Nephron progenitor cell (in vitro differentiated cells): ENCODE measurements around the gene ST14.
A peak's percentile ranks its signal among the peaks of the same experiment; 100 is the strongest.

Experiments
- DNase-seq: peaks from one replicate; pipeline ENCODE4 v3.0.0; 2021
- H3K27ac Mint-ChIP-seq: 2 replicates; pipeline ENCODE4 v1.8.0; 2021; ENCODE audit warnings: mild to moderate bottlenecking, moderate library complexity, mixed read lengths
- H3K27me3 Mint-ChIP-seq: 2 replicates; pipeline ENCODE4 v1.8.0; 2021; ENCODE audit warnings: mild to moderate bottlenecking, low read depth, mixed read lengths; ENCODE audit not compliant: poor library complexity
- H3K36me3 Mint-ChIP-seq: 2 replicates; pipeline ENCODE4 v1.8.0; 2021; ENCODE audit warnings: low read depth, mixed read lengths
- H3K4me1 Mint-ChIP-seq: 2 replicates; pipeline ENCODE4 v1.8.0; 2021; ENCODE audit warnings: mixed read lengths
- H3K4me3 Mint-ChIP-seq: 2 replicates; pipeline ENCODE4 v1.8.0; 2021; ENCODE audit warnings: mild to moderate bottlenecking, moderate library complexity, mixed read lengths
- H3K9me3 Mint-ChIP-seq: 2 replicates; pipeline ENCODE4 v1.8.0; 2021; ENCODE audit warnings: mild to moderate bottlenecking, moderate library complexity, mixed read lengths
- TF ChIP-seq, protein P1 (sequence below): fragments of 200-600 bp; sonication (generic); IDR thresholded peaks from 2 replicates; pipeline ENCODE4 v1.5.0; 2021; ENCODE audit warnings: antibody characterized with exemption

ST14 gene

DNA sequence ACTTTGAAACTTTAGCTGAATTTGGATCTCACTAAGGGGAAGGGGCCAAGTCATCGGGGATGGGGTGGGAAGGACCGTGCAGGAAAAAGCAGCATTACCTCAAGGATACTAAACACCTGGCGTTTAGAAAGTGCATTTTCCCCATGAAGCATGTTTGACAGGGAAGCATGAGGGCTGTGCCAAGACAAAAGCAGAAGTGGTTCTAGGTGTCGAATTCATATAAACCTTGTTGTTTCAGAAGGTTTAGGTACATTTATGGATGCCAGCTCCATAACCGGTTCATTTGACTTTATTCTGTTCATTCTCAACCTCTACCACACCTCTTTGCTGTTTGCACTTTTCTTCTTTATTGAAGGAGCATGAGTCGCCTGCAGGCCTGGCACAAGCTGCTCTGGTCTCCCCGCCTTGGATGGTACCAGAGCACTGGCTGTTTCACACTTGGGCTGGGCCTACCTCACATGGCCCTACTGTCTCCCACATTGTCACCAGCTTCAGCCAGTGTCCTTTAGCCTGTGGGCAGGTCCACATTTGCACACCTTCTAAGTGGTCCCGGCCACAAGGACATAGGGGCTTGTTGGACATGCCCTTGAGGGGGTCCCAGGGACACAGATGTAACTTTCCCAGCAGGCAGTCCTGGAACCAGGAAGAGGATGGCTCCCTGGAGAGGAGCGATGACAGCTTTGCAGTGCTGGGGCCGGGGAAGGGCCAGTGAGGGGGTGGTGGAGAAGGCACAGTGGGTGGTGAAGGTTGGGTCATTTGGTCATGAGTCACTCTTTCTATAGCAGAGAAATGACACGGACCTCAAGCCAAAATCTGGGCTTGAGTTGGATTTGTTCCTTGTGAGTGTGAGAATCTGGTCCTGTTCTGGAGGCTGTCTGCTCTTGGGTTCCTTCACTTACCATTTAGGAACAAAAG is 3.2 kb upstream of the ST14 start:
- Mint-ChIP-seq H3K4me1 (peaks cover 20% of the 10 kb centered on the region), H3K9me3 (no peaks in the 10 kb centered on the region), H3K4me3 (no peak overlapping the region), H3K36me3 (peaks cover under 1% of the 10 kb centered on the region), H3K27me3 (peaks cover 50% of the 10 kb centered on the region), H3K27ac (no peak overlapping the region)
- TF ChIP-seq, protein P1, sequence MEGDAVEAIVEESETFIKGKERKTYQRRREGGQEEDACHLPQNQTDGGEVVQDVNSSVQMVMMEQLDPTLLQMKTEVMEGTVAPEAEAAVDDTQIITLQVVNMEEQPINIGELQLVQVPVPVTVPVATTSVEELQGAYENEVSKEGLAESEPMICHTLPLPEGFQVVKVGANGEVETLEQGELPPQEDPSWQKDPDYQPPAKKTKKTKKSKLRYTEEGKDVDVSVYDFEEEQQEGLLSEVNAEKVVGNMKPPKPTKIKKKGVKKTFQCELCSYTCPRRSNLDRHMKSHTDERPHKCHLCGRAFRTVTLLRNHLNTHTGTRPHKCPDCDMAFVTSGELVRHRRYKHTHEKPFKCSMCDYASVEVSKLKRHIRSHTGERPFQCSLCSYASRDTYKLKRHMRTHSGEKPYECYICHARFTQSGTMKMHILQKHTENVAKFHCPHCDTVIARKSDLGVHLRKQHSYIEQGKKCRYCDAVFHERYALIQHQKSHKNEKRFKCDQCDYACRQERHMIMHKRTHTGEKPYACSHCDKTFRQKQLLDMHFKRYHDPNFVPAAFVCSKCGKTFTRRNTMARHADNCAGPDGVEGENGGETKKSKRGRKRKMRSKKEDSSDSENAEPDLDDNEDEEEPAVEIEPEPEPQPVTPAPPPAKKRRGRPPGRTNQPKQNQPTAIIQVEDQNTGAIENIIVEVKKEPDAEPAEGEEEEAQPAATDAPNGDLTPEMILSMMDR = no peak
- no peak for DNase-seq

DNA sequence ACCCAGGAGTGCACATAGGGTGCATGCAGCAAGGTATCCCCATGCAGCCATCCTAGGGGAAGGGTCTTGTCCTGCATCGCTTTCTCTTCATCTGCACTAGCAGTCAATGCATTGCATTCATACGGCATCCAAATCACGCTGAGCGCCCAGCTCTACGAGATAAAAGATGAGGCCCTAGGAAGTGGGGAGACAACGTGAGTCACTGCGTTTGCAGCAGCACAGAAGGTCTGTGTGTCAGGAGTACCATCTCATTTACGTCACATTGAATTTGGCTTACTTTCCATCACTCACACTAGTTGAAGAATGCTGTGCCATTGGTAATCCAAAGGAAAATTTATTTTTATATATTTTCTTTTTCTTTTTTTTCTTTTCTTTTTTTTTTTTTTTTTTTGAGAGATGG is 2.5 kb upstream of the ST14 start:
- Mint-ChIP-seq H3K4me1 (peaks cover 18% of the 10 kb centered on the region), H3K4me3 (no peak overlapping the region), H3K27ac (no peak overlapping the region), H3K36me3 (no peaks in the 10 kb centered on the region), H3K9me3 (no peaks in the 10 kb centered on the region), H3K27me3 (peaks cover 56% of the 10 kb centered on the region)
- no peak for DNase-seq
- TF ChIP-seq, protein P1 = no peak

DNA sequence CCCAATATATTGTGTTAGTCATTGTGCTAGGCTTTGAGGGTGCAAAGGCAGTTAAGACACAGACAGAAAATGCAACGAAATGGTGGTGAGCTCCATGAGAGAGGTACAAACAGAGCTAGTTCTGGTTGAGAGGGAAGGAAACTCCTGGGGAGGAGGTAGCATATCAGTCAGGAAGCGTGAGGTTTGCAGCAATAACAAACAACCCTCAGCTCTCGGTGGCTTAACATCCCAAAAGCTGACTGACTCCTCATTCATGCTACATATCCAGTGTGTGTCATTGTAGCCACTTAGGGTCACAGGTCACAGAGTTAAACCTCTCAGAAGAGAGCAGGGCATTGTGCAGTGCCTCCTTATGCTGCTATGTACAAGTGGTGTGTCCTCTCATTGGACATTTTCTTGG is 1.7 kb upstream of the ST14 start:
- Mint-ChIP-seq H3K27me3 (peaks cover 61% of the 10 kb centered on the region), H3K4me3 (peak overlapping the region; percentile 75)

DNA sequence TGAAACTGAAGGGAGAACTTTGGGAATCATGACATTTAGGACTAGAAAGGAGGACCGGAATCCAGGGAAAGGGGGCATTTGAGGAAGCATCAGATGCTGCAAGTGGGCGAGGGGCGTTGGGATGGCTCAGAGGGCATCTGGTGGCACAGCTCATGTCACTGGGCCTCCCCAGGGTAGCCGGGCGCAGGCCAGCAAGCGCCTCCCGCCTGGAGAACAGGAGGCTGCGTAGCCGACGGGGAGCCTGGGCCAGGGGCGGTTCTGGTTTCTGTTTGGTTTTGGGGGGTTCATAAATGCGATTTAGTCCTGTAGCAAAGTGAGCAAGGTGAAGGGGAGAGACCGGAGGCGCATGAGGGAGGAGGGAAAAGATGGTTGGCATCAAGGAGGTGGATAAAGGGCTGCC is 443 bp upstream of the ST14 start:
- H3K27me3 Mint-ChIP-seq = peaks cover 73% of the 10 kb centered on the region
- H3K27ac Mint-ChIP-seq = no peak overlapping the region
- TF ChIP-seq, protein P1 = no peak
- H3K36me3 Mint-ChIP-seq = no peaks in the 10 kb centered on the region
- peak overlapping the region; percentile 75 for H3K4me3 Mint-ChIP-seq
- no peaks in the 10 kb centered on the region for H3K9me3 Mint-ChIP-seq
- H3K4me1 Mint-ChIP-seq = peaks cover 18% of the 10 kb centered on the region
- no peak for DNase-seq

More for the DNA sequence above, 1.7 kb upstream of the ST14 start:
- Mint-ChIP-seq H3K36me3 (no peaks in the 10 kb centered on the region), H3K4me1 (peaks cover 18% of the 10 kb centered on the region), H3K9me3 (no peaks in the 10 kb centered on the region), H3K27ac (no peak overlapping the region)
- TF ChIP-seq, protein P1 = no peak
- no peak for DNase-seq

DNA sequence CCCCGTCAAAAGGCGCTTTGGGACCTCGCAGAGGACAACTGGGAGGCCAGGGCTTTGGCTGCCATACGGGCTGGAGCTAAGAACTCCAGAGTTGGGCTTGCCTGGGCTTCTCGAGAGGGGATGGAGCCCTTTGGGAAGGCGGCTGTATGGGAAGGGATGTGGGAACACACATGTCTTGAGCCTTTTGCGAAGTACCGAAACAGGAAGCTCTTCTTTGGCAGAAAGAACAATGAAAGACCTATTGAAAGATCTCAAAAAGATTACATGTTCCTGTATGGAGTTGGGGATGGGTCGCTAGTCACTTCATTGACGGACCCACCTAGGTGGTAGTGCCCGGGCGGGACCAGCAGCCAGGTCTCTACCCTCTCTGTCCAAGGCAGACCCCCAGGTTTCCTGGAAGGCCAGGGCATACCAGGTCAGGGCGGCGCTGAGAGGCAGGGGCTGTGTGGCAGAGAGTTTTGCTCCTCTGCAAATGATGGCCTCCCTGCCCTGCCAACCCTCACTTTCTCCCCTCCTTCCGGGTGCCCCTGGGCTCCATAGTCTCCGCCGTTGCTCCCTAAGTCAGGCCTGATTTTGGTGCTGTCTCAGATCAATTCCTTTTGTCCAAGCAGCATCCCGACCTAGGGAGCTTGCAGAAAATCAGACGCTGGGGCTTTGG is 1.0 kb downstream of the ST14 start:
- no peaks in the 10 kb centered on the region for H3K36me3 Mint-ChIP-seq
- H3K27ac Mint-ChIP-seq = no peak overlapping the region
- peaks cover 77% of the 10 kb centered on the region for H3K27me3 Mint-ChIP-seq
- H3K4me3 Mint-ChIP-seq = peak overlapping the region; percentile 75
- H3K9me3 Mint-ChIP-seq = no peaks in the 10 kb centered on the region
- H3K4me1 Mint-ChIP-seq = peaks cover 18% of the 10 kb centered on the region
- TF ChIP-seq, protein P1 = no peak
- no peak for DNase-seq
